ENCODE data around the gene TIAM2.

The TIAM2 gene

DNA sequence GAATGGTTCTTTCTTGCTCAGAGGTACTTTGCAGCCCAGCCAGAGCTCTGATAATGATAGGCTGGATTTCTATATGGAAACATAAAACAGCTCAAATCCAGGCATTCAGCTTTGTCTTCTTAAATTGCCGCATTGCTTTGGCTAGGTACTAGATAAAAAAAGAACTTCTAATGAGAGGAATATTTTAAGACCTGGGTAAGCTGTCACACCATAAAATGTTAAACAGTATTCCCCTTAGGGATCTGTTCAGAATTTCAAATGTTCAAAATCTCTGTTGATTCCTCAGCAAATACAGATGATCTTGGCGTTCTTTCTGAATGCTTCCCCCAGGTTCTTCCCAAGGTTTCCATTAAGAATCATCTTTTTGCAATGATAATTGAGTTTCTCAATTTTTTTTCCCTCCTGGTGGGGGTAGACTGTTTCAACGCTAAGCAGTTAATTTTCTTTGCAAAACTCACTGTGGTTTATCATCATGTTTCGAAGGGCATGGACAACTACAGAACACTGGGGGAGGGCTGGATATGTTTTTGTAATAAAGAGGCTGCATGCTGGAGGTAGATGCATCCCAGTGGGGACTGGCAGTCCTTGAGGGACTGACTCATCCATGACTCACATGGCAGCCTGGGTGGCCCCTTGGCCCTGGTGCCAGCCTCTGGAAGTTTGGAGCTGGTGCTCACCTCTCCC lies 31.0 kb downstream of the TIAM2 start:
- DNase-seq = no peak

DNA sequence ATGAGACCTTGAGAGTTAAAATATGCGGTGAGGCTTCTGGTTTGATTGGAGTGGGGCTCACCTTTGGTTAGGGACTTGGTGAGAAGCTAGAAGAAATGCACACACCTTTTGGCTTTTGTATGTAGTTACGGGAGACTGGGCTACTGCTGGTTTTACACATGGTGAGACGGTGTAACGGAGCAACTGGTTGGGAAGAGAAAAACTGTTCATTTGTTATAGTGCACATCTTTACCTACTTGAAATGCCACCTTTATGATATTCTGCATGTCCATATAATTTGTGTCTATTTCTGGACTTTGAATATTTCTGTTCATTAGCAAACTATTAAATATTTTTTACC lies 31.6 kb downstream of the TIAM2 start:
- DNase-seq = no peak

DNA sequence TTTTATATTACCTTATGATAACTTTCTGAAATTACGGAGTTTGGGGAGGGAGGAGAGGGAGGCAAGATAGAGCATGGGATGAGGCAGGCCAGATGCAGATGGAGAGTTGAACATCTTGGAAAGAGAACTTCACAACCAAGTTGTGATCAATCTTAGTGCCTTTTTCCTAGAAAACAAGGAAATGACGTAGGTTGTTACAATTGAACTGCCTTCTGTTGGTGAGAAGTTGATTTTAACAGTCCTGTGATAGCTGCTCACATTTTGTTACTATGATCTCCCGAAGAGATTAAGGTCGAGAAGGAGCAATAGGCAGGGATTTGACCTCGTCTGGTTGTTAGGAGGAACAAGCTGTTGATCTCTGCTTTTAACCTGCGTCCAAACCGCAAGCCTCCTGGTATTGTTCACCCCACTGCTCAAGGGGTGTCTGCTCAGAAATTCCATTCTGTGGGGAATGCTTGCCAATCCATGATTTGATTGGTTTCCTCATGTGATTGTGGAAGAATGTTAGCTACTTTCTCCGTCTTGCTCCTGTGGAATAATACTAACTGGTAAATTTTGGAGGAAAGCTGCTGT lies 35.1 kb downstream of the TIAM2 start:
- DNase-seq = no peak

DNA sequence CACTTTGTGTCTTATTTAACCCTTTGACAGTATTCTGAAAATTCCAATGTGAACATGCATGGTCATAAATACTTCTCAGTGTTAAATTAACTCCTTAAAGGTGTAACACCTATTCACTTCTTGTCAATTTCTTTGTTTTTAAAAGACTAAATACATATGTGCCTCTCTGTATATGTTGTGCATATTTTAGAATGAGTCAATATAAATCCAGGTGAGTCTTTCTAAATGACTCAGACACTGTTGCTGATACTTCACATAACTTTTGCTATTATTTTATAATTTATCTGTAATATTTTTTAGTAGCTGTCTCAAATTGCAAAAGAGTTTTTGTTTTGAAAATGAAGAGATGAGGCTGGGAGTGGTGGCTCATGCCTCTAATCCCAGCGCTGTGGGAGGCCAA lies 36.0 kb downstream of the TIAM2 start:
- DNase-seq = no peak

DNA sequence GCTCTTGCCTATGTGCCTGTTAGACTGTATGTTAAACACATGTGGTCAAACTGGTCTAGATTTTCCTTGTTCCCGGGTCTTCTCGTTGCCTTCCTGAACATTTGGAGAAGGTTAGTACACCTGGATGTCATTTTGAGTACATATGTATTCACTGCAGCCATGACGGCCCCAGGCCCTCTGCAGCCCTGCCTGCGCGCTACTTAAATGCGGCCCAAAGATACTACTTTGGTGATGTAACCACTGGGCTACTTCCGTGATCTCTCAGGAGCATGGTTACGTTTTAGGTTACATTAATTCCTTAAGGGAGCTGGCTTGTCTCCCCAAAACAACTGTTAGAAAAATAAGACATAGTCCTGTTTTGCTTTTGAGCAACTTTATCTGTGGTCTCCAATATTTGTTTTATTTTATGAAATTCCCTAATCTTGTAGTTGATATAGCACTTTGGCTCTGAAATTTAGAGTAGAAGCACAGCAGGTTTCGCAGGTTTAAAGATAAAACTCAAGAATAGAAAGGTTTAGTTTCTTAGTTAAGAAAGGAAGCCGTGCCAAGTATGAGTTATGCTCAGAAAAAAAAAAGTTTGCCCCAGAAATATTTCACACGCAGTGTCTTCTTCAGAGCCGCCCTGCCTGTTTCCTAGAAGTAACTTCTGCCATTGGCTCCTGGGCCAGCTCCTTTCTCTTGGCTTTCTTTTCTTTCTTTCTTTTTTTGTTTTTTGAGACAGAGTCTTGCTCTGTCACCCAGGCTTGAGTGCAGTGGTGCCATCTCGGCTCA lies 38.1 kb downstream of the TIAM2 start:
- no peak for DNase-seq

DNA sequence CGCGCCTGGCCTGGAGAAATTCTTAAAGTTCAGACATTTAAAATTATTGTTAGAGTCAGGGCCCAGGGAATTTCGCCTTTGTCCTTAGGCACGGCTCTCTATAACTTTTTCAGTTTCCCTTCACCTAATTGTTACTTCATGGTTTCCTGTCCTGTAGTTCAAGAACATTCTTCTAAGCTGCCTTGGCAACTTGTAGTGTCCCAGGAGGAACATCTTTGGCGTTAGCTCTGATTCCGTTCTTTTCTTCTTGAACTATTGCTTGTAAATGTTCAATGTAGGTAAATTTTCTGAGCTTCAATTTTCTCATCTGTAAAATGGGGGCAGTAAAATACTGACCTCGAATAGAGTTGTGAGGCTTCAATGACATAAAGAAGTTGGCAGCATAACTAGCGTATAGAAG lies 41.8 kb downstream of the TIAM2 start:
- DNase-seq = no peak

DNA sequence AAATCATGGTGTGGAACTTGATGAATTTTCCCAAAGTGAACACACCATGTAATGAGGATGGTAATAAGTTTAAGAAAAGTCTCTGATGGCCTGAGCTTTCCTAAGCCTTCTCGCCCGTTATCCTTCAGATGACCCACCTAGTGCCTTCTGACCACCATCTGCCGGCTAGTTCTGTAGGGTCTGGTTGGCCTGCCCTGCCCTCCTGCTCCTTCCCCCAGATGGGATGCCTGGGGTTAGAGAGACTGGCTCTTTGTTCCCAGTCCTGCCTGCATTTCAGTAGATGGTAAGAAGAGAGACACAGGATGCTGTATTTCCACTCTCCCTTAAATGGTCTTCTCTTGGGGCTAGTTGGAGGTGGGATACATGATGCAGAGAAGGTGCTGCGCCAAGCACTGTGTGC lies 43.0 kb downstream of the TIAM2 start:
- DNase-seq = no peak

DNA sequence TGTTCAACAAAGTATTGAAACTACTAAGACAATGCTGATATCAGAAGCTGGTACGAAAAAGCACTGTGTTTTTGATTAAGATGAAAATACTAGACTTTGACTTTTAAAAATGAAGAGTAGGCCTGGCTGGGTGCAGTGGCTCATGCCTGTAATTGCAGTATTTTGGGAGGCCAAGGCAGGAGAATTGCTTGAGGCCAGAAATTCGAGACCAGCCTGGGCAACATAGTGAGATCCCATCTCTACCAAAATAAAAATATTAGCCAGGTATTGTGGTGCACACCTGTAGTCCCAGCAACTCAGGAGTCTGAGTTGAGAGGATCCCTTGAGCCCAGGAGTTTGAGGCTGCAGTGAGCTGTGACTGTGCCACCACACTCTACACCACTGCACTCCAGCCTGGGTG lies 43.4 kb downstream of the TIAM2 start:
- DNase-seq = no peak

DNA sequence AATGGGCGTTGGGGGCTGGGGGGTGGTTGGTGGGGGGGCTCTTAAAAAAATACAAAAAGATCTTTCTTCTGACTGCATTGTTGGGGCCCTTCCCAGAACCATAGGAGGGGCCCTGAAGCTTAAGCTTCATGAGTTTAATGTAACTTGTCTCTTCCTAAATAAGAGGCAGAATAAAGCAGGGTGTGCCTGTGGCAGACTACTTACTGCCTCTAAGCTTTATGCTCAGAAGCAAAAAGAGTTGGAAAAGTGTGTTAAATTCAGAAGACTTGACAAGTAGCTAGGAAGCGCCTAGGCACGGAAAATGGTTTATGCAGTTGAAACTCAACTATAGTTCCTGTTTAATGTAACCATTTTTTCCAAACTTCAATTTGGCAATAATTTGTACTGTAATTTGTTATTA lies 44.5 kb downstream of the TIAM2 start:
- no peak for DNase-seq

DNA sequence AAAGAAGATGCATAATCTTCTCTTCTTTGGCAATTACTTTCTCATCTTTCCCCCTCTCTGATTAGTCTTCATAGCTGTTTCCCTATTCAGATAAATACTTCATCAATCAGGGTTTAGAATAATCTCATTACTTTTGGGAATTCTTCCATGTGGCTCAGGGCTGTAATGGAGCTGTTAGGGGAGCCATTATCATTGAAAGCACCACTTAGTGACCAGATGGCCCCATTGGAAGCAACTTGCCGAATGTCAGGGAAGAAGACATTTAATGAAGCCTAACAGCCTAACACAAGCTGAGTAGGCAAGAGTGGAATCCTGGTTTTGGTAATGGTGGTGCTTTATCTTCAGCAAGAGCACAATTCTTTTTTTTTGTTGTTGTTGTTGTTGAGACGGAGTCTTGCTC lies 45.0 kb downstream of the TIAM2 start:
- no peak for DNase-seq

DNA sequence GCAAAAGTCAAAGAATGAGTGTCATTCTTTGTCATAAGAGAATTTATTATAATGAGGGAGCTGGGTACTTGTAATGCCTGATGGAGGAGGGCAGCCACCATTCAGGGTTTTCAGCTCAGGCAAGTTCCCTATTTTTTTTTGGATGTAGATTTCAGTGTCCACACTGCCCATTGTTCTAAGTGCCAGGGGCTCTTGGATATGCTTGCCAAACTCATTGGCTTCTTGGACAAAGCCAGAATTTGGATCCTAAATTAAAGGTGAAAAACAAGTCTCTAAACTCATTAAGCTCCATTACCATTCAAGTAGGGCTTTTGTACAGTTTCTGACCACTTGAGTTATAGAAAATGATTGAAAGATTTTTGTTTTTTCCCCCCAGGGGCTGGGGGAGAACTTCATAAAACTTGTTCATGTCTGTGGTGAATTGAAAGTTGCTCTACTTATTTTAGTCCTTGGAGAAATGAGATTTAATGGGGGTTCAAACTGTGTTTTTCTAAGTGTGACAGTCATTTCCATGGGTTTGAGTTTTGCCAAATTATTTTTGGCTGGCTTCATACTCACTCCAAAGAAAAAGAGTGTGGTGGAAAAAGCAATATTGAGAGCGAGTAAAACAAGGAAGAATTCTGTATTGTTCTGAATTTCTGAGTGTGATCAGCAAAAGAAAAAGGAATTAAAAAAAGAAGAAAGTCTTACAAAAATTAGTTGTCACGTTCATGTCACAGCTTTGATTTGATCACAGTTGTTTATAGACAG lies 46.0 kb downstream of the TIAM2 start:
- DNase-seq = no peak

DNA sequence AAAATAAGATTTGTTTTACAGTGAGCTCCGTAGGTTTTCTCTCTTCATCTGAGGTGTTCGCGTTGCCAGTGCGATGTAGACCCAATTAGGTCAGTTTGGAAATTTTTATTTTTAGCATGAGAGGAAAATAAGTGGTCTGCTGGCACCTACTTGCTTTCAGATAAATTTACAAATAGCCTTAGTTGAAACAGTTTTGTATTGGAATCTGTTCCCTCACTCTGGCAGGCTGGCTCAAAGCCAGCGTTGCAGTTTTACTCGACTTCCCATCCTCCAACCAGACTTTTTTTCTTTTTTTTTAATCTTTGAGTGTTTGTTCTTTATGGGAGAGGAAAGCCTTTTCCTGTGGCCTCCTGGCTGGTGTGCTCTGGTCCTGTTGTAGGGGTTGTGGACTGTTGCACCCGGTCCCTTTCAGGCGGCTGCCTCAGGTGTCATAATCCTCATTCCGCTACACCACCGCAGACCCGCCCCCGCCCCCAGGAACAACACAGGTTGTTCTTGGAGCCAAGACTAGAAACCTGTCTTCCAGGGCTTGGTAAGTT lies 46.7 kb downstream of the TIAM2 start:
- DNase-seq = no peak

DNA sequence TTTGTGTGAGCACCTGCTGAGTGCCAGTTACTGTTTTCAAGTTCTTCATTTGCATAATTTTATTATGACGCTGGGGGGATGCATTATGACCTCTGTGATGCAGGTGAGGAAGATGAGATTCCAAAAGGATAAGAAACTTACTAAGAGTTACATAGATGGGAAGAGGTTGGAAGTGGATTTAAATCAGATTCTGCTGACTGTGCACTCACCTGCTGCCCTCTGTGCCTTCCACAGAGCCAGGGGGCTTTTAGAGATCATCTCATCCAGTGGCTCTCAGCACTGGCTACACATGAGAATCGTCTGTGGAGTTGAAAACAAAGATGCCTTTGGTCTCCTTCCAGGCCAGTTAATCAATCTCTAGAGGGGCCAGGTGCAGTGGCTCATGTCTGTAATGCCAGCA lies 47.9 kb downstream of the TIAM2 start:
- DNase-seq = no peak

DNA sequence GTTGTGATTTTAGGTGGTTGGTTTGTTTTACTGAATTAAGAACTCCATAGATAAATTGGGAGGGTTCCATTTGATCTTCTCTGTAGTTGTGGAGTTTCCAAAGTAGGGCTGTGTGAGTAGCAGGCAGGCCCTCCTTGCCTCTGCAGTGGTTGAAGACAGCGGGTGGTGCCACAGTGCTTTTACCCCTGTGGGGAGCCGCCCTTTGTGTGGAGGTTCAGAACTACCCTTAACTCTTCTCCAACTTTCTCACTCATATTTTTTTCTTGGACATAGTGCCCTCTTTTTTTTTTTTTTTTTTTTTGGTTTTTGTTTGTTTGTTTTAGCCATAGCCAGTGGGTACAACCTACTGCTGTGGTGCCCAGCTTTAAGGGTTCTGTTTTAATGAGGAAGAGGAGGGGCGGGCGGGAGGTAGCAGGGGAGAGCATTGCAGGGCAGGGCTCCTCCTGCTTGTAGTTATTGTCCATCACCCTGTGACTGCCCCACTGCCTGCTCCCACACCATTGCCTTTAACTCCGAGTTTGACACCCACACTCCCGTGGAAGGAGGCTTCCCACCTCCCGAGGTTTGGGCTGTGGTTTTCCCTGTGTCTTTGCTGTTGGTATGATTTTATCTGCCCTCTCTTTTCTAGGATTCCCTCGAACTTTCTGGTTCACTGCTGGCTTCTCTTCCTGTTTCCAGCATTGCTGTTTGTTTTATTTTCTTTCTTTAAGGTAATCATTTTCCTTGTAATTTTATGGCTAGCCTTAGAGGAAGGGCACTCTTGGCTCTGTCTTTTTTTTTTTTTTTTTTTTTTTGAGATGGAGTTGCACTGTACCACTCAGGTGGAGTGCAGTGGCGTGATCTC lies 50.7 kb downstream of the TIAM2 start:
- no peak for DNase-seq

DNA sequence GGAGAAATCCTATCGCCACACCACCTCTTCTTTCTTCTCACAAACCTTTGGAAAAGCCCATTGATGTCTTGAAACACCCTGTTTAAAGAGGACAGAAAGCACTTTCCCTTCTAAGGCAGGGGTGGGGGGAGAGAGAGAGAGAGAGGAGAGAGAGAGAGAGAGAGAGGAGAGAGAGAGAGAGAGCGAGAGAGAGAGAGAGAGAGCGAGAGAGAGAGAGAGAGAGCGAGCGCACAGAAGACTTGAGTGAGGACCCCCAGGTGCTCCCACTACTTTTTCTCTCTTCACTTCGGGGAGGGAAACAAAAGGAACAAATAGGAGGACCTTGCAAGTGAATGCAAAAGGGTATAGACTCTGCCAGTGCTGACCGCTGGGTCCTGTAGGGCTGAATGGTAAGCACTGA lies 52.4 kb downstream of the TIAM2 start:
- DNase-seq = no peak

DNA sequence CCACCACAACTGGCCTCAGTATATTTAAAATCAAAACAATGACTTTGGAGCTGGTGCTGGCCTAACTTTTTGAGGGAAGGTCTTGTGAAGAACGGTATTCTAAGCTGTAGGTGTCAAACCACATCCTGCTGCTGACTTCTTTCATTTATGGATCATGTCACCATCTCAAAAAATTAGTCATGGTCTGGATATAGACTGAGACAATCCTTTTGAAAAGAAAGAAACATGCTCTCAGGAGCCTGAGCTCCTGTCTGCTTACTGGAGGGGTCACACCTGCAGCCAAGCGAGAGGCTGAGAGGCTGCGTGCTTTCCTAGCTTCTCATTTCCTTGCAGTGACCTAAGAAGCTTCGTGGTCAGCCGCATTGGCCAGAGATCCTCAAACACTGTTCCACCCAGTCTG lies 55.2 kb downstream of the TIAM2 start:
- no peak for DNase-seq

DNA sequence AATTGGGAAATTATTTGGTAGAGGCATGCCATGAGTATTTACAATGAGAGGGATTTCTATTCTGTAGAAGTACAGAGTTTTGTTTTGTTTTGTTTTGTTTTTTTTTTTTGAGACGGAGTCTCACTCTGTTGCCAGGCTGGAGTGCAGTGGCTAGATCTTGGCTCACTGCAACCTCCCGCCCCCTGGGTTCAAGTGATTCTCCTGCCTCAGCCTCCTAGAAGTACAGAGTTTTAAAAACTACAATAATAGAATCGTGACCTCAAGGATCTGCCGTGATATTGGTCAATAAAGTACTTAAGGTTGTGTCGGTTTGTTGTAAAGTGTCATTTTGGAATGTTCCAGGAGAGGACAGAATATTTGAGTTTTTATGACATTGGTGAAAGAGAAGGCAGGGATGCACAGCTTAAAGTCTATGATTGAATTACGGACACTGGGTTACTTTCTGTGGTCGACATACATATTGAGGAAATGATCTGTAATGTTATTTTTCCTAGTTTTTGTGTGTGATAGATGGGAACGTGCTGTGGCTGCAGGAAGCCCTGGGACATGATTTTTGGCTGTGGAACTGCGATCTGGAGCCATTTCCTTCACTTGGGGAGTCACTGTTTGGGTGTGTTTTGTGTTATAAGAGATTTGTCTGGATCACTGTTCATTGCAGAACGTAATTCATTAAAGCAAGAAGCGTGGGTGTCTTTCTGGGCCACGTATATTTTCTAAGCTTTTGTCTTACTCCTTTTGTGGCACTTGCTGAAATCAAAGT lies 59.6 kb downstream of the TIAM2 start:
- no peak for DNase-seq

DNA sequence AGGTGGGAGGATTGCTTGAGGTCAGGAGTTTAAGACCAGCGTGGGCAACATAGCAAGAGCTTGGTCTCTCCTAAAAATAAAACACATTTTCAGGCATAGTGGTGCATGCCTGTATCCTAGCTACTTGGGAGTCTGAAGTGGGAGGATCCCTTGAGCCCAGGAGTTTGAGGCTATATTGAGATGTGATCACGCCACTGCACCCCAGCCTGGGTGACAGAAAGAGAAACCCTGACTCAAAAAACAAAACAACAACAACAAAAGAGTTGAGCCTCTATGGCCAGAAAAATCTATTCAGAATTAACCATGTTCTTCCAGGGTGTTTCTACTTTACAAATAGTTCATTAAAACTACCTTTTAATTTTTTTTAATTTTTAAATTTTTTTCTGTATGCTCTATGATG lies 60.6 kb downstream of the TIAM2 start:
- DNase-seq = no peak

DNA sequence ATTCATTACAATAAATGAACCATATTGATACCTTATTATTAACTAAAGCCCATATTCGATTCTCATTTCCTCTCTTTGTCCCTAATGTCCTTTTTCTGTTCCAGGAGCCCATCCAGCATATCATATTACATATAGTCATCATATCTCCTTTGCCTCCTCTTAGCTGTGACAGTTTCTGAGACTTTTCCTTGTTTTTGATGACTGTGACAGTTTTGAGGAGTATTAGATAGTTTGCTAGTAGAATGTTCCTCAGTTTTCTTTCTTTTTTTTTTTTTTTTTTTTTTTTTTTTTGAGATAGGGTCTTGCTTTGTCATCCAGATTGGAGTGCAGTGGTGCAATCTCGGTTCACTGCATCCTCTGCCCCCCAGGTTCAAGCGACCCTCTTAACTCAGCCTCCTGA lies 61.6 kb downstream of the TIAM2 start:
- DNase-seq = no peak

DNA sequence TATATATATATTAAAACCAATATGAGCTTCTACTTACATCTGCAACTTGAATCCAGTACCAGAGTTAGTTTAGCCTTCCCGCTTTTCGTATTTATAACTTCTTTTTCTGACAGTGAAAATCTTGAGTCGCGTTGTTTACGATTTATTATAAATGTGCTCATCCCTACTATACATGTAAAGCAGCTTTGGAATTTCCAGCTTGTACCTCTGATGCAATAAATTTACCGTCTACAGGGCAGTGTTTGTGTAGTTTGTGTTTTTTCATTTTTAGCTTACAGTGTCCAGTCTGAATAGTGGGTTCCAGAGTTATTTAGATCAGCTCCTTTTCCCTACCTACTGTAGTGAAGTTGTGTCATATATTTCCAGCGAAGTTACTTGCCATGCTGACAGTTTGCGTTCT lies 66.3 kb downstream of the TIAM2 start:
- DNase-seq = no peak

DNA sequence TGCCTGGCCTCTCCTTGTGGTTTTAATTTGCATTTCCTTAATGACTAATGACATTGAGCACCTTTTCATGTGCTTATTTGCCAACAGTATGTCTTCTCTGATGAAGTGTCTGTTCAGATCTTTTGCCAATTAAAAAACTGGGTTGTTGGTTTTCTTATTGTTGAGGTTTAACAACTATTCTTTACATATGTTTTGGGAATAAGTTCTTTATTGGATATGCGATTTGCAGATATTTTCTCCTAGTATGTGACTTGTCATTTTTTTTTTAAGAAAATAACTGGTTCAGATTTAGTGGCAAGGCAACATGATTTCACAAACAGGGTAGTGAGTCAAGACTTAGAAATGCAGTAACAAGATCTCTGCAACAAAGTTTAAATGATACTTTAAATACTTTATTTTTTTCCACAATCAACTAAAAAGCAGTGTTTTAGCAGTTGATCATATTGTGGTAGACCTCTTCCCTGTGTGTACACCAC lies 67.8 kb downstream of the TIAM2 start:
- no peak for DNase-seq

DNA sequence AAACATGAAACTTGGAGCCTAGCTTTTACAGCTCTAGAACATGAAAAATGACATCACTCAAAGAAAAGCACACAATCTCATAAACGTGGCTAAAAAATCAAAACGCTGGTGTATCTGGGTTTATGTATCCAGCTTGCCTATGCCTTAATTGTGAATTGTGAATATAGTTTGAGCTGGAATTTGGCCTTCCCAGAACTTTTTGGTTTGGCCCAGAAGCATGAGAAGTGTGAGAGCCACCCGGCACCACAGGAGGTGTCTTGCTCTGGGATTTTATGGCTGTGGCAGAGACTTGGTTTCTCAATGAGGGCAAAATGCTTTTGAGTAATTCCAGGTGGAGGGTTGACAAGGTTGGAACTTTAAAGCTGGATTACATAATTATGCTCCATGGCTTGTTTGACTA lies 69.2 kb downstream of the TIAM2 start:
- DNase-seq = no peak

Data from NCI-H1092 treated with DMSO at 0.1 percent for 48 hours (cell line).